Bronchial epithelial cell (primary cell): ENCODE results near the gene CPNE8. TPM values are rescaled to one million over a fixed set of nuclear protein-coding genes. Genes with fewer than 3 reads are reported as not detected.

ENCODE experiments used
- DNase-seq: peaks from one replicate; pipeline ENCODE4 v3.0.0-alpha.2; 2010; ENCODE audit warnings: low read depth
- FAIRE-seq: peaks from 2 replicates; lab custom pipeline; 2011; peaks lifted over from hg19 to GRCh38; lab: Jason Lieb, UNC
- H3K27me3 ChIP-seq: 2 replicates; pipeline ENCODE4 v1.5.1; 2011; ENCODE audit warnings: low read length; ENCODE audit not compliant: control insufficient read depth, insufficient read depth
- H3K36me3 ChIP-seq: 2 replicates; pipeline ENCODE4 v1.5.1; 2011; ENCODE audit warnings: low read length; ENCODE audit not compliant: control insufficient read depth, insufficient read depth
- H3K4me3 ChIP-seq: 2 replicates; pipeline ENCODE4 v1.5.1; 2011; ENCODE audit warnings: mild to moderate bottlenecking, low read depth, low read length, control low read depth
- total RNA-seq: library from RNA; depleted of rRNA; stranded (reverse); fragments of >200 nt; gene quantifications from 2 replicates; pipeline ENCODE4 v1.2.1, GENCODE V29; 2014
- TF ChIP-seq, protein P1 (sequence below): IDR thresholded peaks from 2 replicates; pipeline ENCODE4 v1.5.1; 2011; ENCODE audit warnings: mild to moderate bottlenecking, moderate library complexity, low read length, control low read depth, inconsistent platforms; ENCODE audit not compliant: insufficient read depth, severe bottlenecking

Gene CPNE8
- total RNA-seq, 1 donor from 2014 or later, result 7.1 TPM

- no peak overlapping the region for H3K4me3 ChIP-seq
- no peak for FAIRE-seq
- no peaks in the 10 kb centered on the region for H3K27me3 ChIP-seq
- H3K36me3 ChIP-seq, result no peaks in the 10 kb centered on the region
- TF ChIP-seq, protein P1, sequence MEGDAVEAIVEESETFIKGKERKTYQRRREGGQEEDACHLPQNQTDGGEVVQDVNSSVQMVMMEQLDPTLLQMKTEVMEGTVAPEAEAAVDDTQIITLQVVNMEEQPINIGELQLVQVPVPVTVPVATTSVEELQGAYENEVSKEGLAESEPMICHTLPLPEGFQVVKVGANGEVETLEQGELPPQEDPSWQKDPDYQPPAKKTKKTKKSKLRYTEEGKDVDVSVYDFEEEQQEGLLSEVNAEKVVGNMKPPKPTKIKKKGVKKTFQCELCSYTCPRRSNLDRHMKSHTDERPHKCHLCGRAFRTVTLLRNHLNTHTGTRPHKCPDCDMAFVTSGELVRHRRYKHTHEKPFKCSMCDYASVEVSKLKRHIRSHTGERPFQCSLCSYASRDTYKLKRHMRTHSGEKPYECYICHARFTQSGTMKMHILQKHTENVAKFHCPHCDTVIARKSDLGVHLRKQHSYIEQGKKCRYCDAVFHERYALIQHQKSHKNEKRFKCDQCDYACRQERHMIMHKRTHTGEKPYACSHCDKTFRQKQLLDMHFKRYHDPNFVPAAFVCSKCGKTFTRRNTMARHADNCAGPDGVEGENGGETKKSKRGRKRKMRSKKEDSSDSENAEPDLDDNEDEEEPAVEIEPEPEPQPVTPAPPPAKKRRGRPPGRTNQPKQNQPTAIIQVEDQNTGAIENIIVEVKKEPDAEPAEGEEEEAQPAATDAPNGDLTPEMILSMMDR, result no peak
- DNase-seq, result no peak
Observed at GRCh38 chr12:38711054-38711453, 194.3 kb downstream of the CPNE8 start.

- DNase-seq, result no peak
- no peak for FAIRE-seq
- Histone ChIP-seq H3K27me3 (no peaks in the 10 kb centered on the region), H3K4me3 (no peak overlapping the region), H3K36me3 (no peaks in the 10 kb centered on the region)
- TF ChIP-seq, protein P1, result no peak
Observed at GRCh38 chr12:38708466-38708865, 196.9 kb downstream of the CPNE8 start.

- Histone ChIP-seq H3K4me3 (no peak overlapping the region), H3K36me3 (no peaks in the 10 kb centered on the region), H3K27me3 (no peaks in the 10 kb centered on the region)
- DNase-seq (no peak), FAIRE-seq (no peak)
- TF ChIP-seq, protein P1, result no peak
Observed at GRCh38 chr12:38707648-38708047, 197.7 kb downstream of the CPNE8 start.

- no peak for FAIRE-seq
- TF ChIP-seq, protein P1, result no peak
Observed at GRCh38 chr12:38697289-38697688, 208.1 kb downstream of the CPNE8 start.

DNA sequence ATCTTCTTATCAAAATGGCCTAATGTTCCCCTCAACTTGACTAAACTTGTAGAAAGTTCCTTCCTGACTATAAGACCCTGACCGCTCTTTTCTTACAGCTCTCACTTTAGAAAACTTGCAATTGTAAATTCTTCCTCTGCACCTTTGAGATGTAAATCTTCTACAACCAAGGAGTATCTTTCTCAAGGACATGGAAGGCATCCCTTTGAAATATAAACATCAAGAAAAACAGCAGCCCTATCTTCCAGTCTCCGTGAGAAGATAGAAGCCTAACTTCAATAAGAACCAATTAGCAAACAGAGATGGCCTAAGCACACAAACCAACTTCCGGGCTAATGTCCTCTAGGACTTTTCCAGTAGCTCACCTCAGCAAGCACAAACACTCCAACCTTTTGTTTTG is 210.3 kb downstream of the CPNE8 start:
- Histone ChIP-seq H3K27me3 (no peaks in the 10 kb centered on the region), H3K36me3 (no peaks in the 10 kb centered on the region), H3K4me3 (no peak overlapping the region)
- TF ChIP-seq, protein P1, result no peak
- FAIRE-seq (no peak), DNase-seq (no peak)

More at GRCh38 chr12:38697289-38697688, 208.1 kb downstream of the CPNE8 start:
- Histone ChIP-seq H3K27me3 (no peaks in the 10 kb centered on the region), H3K36me3 (no peaks in the 10 kb centered on the region), H3K4me3 (no peak overlapping the region)
- DNase-seq, result no peak

GRCh38 chr12:38691164-38691563 is 214.2 kb downstream of the CPNE8 start:
- FAIRE-seq, result no peak
- Histone ChIP-seq H3K36me3 (peaks cover 1% of the 10 kb centered on the region), H3K27me3 (no peaks in the 10 kb centered on the region), H3K4me3 (no peak overlapping the region)
- TF ChIP-seq, protein P1, result no peak
- peak; percentile 2 for DNase-seq
